NCI-H526 (cell line): Measurements from ENCODE around the gene ADAMTS16.

Experiments used
- DNase-seq, 2 experiments: peaks; one replicate each; lab custom pipeline; 2025; lab: John Stamatoyannopoulos, UW

Gene ADAMTS16

GRCh38 chr5:5316334-5316733, 176.2 kb downstream of the ADAMTS16 start:
- no peak for DNase-seq

GRCh38 chr5:5317976-5318375, 177.8 kb downstream of the ADAMTS16 start:
- no peak for DNase-seq

- DNase-seq: no peak
Observed at GRCh38 chr5:5318426-5319190, 178.5 kb downstream of the ADAMTS16 start.

- no peak for DNase-seq
Observed at GRCh38 chr5:5320062-5320805, 180.1 kb downstream of the ADAMTS16 start.

GRCh38 chr5:5321137-5321536, 181.0 kb downstream of the ADAMTS16 start:
- DNase-seq: no peak

GRCh38 chr5:5323551-5323950, 183.4 kb downstream of the ADAMTS16 start:
- no peak for DNase-seq

- no peak for DNase-seq
Observed at GRCh38 chr5:5326115-5326758, 186.1 kb downstream of the ADAMTS16 start.

- DNase-seq: no peak
Observed at GRCh38 chr5:5327126-5327525, 187.0 kb downstream of the ADAMTS16 start.

GRCh38 chr5:5330728-5331452, 190.8 kb downstream of the ADAMTS16 start:
- no peak for DNase-seq

GRCh38 chr5:5331848-5332247, 191.7 kb downstream of the ADAMTS16 start:
- no peak for DNase-seq

GRCh38 chr5:5332287-5332686, 192.2 kb downstream of the ADAMTS16 start:
- DNase-seq: no peak

GRCh38 chr5:5335107-5335506, 195.0 kb downstream of the ADAMTS16 start:
- DNase-seq: no peak

GRCh38 chr5:5335700-5336264, 195.7 kb downstream of the ADAMTS16 start:
- DNase-seq: no peak

- no peak for DNase-seq
Observed at GRCh38 chr5:5339257-5339656, 199.1 kb downstream of the ADAMTS16 start.

GRCh38 chr5:5340206-5340729, 200.1 kb downstream of the ADAMTS16 start:
- DNase-seq: no peak

- DNase-seq: no peak
Observed at GRCh38 chr5:5341531-5342292, 201.6 kb downstream of the ADAMTS16 start.

- DNase-seq: no peak
Observed at GRCh38 chr5:5342784-5343183, 202.7 kb downstream of the ADAMTS16 start.

- DNase-seq: no peak
Observed at GRCh38 chr5:5343568-5343967, 203.4 kb downstream of the ADAMTS16 start.

- DNase-seq: peak in 1 of 2 experiments; percentile 14
Observed at GRCh38 chr5:5344051-5344571, 204.0 kb downstream of the ADAMTS16 start.

GRCh38 chr5:5344606-5345005, 204.5 kb downstream of the ADAMTS16 start:
- no peak for DNase-seq

GRCh38 chr5:5347442-5347841, 207.3 kb downstream of the ADAMTS16 start:
- no peak for DNase-seq
